Liver (tissue), 9 donors: ENCODE measurements around the gene DGCR8. TPM values are rescaled to one million over a fixed set of nuclear protein-coding genes. Genes with fewer than 3 reads are reported as not detected.

Source experiments
- DNase-seq: peaks from one replicate; pipeline ENCODE4 v3.0.0-alpha.2; 2017; ENCODE audit warnings: low spot score
- H3K27ac ChIP-seq, 2 donors: one replicate each; pipeline ENCODE4 v1.7.0; 2013; ENCODE audit warnings: inconsistent platforms in 2 of 2, low read length in 2 of 2, control low read depth in 1 of 2, low read depth in 1 of 2, mild to moderate bottlenecking in 1 of 2
- H3K27me3 ChIP-seq, 4 donors: one replicate each; pipeline versions ENCODE4 v1.6.1 to v1.7.0; 2013; ENCODE audit warnings: low read length in 3 of 4, inconsistent platforms in 1 of 4, mild to moderate bottlenecking in 1 of 4, moderate library complexity in 1 of 4; ENCODE audit not compliant: control insufficient read depth in 4 of 4, insufficient read depth in 4 of 4
- H3K36me3 ChIP-seq, 4 donors: one replicate each; pipeline versions ENCODE4 v1.6.1 to v1.7.0; 2013; ENCODE audit warnings: low read length in 3 of 4, mild to moderate bottlenecking in 3 of 4, low read depth in 1 of 4, moderate library complexity in 1 of 4; ENCODE audit not compliant: control insufficient read depth in 4 of 4, insufficient read depth in 3 of 4
- H3K4me1 ChIP-seq, 4 donors: one replicate each; pipeline versions ENCODE4 v1.6.1 to v1.7.0; 2013; ENCODE audit warnings: low read length in 3 of 4, mild to moderate bottlenecking in 3 of 4, moderate library complexity in 1 of 4; ENCODE audit not compliant: control insufficient read depth in 4 of 4, insufficient read depth in 4 of 4
- H3K4me3 ChIP-seq, 3 donors: one replicate each; pipeline versions ENCODE4 v1.6.1 to v1.7.0; 2013; ENCODE audit warnings: low read length in 3 of 3, control low read depth in 1 of 3, low read depth in 1 of 3, mild to moderate bottlenecking in 1 of 3
- H3K9ac ChIP-seq, 2 donors: one replicate each; pipeline ENCODE4 v1.7.0; 2013; ENCODE audit warnings: low read length in 2 of 2, mild to moderate bottlenecking in 2 of 2, moderate library complexity in 2 of 2, control low read depth in 1 of 2, low read depth in 1 of 2
- H3K9me3 ChIP-seq, 4 donors: one replicate each; pipeline versions ENCODE4 v1.6.1 to v1.7.0; 2013; ENCODE audit warnings: low read length in 3 of 4; ENCODE audit not compliant: control insufficient read depth in 4 of 4
- EGR1 ChIP-seq, 2 donors: IDR thresholded peaks; 2 replicates each; pipeline ENCODE4 v1.6.1; 2016 to 2018; ENCODE audit warnings: antibody characterized with exemption in 2 of 2, low read depth in 2 of 2
- FOXA2 ChIP-seq: IDR thresholded peaks from 2 replicates; pipeline ENCODE4 v1.6.1; 2016; ENCODE audit warnings: antibody characterized with exemption
- GABPA ChIP-seq, 2 donors: IDR thresholded peaks in 1 of 2; conservative IDR thresholded peaks in 1 of 2; 2 replicates each; pipeline ENCODE4 v1.6.1; 2016; ENCODE audit warnings: antibody characterized with exemption in 2 of 2, mild to moderate bottlenecking in 1 of 2, moderate library complexity in 1 of 2
- HNF4A ChIP-seq, 2 donors: conservative IDR thresholded peaks; 2 replicates each; pipeline ENCODE4 v1.6.1; 2016; ENCODE audit warnings: antibody characterized with exemption in 2 of 2, mild to moderate bottlenecking in 2 of 2
- NR2F2 ChIP-seq: IDR thresholded peaks from 2 replicates; pipeline ENCODE4 v1.6.1; 2016; ENCODE audit warnings: antibody characterized with exemption
- RAD21 ChIP-seq, 2 donors: IDR thresholded peaks; 2 replicates each; pipeline ENCODE4 v1.6.1; 2016; ENCODE audit warnings: antibody characterized with exemption in 2 of 2, mild to moderate bottlenecking in 2 of 2
- RXRA ChIP-seq, 2 donors: IDR thresholded peaks; 2 replicates each; pipeline ENCODE4 v1.6.1; 2017 to 2018; ENCODE audit warnings: antibody characterized with exemption in 2 of 2, mild to moderate bottlenecking in 1 of 2
- SP1 ChIP-seq: IDR thresholded peaks from 2 replicates; pipeline ENCODE4 v1.6.1; 2018; ENCODE audit warnings: antibody characterized with exemption, mild to moderate bottlenecking
- TAF1 ChIP-seq: conservative IDR thresholded peaks from 2 replicates; pipeline ENCODE4 v1.6.1; 2016; ENCODE audit warnings: antibody characterized with exemption, mild to moderate bottlenecking
- WGBS: extraction: QIAGEN DNeasy Blood & Tissue Kit; methylation state at CpG from one replicate; pipeline ENCODE4 v1.1.7; 2013; 5-methylcytosine and 5-hydroxymethylcytosine counted together
- polyA plus RNA-seq, 2 donors: library from polyadenylated mRNA; stranded (reverse) in 1 of 2; unstranded in 1 of 2; fragments of 200-250 nt in 1 of 2; fragments of >200 nt in 1 of 2; fragmentation: Nextera tagmentation in 1 of 2; extraction: Ambion mirVana in 1 of 2; gene quantifications; one replicate each; pipeline versions ENCODE4 v1.2.1 to v1.2.3, GENCODE V29; 2013 to 2015
- total RNA-seq, 2 donors: library from RNA; depleted of rRNA; stranded (reverse); fragments of >200 nt; gene quantifications; one replicate each; pipeline ENCODE4 v1.2.3, GENCODE V29; 2014
- TF ChIP-seq, protein P1 (sequence below): IDR thresholded peaks from 2 replicates; pipeline ENCODE4 v1.6.1; 2016; ENCODE audit warnings: antibody characterized with exemption, mild to moderate bottlenecking
- TF ChIP-seq, protein P2 (sequence below): fragments of 150-350 bp; IDR thresholded peaks from 2 replicates; pipeline ENCODE4 v1.5.1; 2017; ENCODE audit warnings: improper control_type of control experiment, low read depth, low read length; ENCODE audit not compliant: missing input control
- TF ChIP-seq, protein P3 (sequence below): IDR thresholded peaks from 2 replicates; pipeline ENCODE4 v1.6.1; 2016; ENCODE audit warnings: antibody characterized with exemption
- TF ChIP-seq, protein P4 (sequence below): IDR thresholded peaks from 2 replicates; pipeline ENCODE4 v1.6.1; 2016; ENCODE audit warnings: antibody characterized with exemption
- donor health status: healthy.
- donor health status: healthy.
- donor health status: healthy.
- donor health status: healthy.
- donor health status: healthy.

Gene DGCR8
- total and polyA plus RNA-seq, 4 donors = 7.9 to 27.1 (median 15.8) TPM

GRCh38 chr22:20135265-20135664, 55.2 kb downstream of the DGCR8 start (continued):
- TF ChIP-seq, protein P1, sequence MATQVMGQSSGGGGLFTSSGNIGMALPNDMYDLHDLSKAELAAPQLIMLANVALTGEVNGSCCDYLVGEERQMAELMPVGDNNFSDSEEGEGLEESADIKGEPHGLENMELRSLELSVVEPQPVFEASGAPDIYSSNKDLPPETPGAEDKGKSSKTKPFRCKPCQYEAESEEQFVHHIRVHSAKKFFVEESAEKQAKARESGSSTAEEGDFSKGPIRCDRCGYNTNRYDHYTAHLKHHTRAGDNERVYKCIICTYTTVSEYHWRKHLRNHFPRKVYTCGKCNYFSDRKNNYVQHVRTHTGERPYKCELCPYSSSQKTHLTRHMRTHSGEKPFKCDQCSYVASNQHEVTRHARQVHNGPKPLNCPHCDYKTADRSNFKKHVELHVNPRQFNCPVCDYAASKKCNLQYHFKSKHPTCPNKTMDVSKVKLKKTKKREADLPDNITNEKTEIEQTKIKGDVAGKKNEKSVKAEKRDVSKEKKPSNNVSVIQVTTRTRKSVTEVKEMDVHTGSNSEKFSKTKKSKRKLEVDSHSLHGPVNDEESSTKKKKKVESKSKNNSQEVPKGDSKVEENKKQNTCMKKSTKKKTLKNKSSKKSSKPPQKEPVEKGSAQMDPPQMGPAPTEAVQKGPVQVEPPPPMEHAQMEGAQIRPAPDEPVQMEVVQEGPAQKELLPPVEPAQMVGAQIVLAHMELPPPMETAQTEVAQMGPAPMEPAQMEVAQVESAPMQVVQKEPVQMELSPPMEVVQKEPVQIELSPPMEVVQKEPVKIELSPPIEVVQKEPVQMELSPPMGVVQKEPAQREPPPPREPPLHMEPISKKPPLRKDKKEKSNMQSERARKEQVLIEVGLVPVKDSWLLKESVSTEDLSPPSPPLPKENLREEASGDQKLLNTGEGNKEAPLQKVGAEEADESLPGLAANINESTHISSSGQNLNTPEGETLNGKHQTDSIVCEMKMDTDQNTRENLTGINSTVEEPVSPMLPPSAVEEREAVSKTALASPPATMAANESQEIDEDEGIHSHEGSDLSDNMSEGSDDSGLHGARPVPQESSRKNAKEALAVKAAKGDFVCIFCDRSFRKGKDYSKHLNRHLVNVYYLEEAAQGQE = no peak

DNA sequence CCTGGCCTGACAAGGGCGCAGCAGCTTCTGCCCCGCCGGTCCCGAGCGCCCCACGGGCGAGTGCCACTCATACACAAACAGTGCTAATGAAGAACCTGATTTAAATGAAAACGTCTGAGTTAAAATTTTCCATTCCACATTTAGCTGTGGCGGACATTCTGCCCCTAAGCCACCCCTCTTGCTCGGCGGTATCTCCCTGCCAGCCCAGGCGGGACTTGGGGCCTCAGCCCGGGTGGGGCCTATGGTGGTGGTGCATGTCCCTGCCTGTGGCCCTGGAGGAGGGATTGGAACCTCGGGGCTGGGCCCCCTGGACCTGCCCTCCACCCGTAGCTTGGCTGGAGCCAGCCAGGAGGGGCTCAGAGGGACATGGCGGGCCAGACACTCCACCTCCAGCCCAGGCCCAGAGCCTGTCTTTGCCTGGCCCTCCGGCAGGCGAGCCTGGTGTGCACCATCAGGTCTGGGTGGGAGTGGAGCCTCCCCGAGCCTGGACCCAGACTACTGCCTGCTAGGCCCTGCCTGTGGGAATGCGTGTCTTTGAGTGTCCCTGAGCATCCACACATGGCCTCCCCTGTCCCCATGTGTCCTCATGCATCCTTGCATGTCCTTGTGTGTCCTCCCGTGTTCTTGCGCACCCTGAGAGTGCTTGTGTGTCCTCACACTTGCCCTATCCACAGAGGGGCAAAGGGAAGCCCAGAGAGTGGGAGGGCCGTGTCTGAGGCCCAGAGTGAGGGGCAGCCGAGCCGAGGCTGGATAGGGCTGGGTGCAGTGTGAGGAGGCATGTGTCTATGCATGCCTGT, 56.0 kb downstream of the DGCR8 start:
- DNase-seq = no peak
- no peak overlapping the region for H3K9ac ChIP-seq
- H3K27ac ChIP-seq = no peak overlapping the region
- TF ChIP-seq, protein P2, sequence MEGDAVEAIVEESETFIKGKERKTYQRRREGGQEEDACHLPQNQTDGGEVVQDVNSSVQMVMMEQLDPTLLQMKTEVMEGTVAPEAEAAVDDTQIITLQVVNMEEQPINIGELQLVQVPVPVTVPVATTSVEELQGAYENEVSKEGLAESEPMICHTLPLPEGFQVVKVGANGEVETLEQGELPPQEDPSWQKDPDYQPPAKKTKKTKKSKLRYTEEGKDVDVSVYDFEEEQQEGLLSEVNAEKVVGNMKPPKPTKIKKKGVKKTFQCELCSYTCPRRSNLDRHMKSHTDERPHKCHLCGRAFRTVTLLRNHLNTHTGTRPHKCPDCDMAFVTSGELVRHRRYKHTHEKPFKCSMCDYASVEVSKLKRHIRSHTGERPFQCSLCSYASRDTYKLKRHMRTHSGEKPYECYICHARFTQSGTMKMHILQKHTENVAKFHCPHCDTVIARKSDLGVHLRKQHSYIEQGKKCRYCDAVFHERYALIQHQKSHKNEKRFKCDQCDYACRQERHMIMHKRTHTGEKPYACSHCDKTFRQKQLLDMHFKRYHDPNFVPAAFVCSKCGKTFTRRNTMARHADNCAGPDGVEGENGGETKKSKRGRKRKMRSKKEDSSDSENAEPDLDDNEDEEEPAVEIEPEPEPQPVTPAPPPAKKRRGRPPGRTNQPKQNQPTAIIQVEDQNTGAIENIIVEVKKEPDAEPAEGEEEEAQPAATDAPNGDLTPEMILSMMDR = no peak
- TF ChIP-seq RXRA (IDR thresholded peaks at IDR 0.05) (no peak), RAD21 (IDR thresholded peaks at IDR 0.05) (no peak), SP1 (no peak), HNF4A (conservative IDR thresholded peaks at IDR 0.05) (no peak), EGR1 (IDR thresholded peaks at IDR 0.05; ENCODE audit: low read depth in 2 of 2) (no peak), TAF1 (no peak), GABPA (IDR thresholded peaks at IDR 0.05 in 1 of 2, conservative IDR thresholded peaks at IDR 0.05 in 1 of 2) (no peak), NR2F2 (no peak), FOXA2 (no peak)
- TF ChIP-seq, protein P3, sequence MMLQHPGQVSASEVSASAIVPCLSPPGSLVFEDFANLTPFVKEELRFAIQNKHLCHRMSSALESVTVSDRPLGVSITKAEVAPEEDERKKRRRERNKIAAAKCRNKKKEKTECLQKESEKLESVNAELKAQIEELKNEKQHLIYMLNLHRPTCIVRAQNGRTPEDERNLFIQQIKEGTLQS = no peak
- TF ChIP-seq, protein P4, sequence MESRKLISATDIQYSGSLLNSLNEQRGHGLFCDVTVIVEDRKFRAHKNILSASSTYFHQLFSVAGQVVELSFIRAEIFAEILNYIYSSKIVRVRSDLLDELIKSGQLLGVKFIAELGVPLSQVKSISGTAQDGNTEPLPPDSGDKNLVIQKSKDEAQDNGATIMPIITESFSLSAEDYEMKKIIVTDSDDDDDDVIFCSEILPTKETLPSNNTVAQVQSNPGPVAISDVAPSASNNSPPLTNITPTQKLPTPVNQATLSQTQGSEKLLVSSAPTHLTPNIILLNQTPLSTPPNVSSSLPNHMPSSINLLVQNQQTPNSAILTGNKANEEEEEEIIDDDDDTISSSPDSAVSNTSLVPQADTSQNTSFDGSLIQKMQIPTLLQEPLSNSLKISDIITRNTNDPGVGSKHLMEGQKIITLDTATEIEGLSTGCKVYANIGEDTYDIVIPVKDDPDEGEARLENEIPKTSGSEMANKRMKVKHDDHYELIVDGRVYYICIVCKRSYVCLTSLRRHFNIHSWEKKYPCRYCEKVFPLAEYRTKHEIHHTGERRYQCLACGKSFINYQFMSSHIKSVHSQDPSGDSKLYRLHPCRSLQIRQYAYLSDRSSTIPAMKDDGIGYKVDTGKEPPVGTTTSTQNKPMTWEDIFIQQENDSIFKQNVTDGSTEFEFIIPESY = no peak
- H3K9me3 ChIP-seq = no peaks in the 10 kb centered on the region
- 93% methylated on average over 25 of the region's 25 CpGs for whole genome bisulfite sequencing
- H3K36me3 ChIP-seq = peaks cover 0 to 5% (median 0%) of the 10 kb centered on the region in 4 donors
- no peaks in the 10 kb centered on the region for H3K27me3 ChIP-seq
- H3K4me1 ChIP-seq = peaks cover 10 to 29% (median 21%) of the 10 kb centered on the region in 4 donors
- H3K4me3 ChIP-seq = no peak overlapping the region
